ENCODE results near the gene PNLIPRP2.

PNLIPRP2 gene

DNA sequence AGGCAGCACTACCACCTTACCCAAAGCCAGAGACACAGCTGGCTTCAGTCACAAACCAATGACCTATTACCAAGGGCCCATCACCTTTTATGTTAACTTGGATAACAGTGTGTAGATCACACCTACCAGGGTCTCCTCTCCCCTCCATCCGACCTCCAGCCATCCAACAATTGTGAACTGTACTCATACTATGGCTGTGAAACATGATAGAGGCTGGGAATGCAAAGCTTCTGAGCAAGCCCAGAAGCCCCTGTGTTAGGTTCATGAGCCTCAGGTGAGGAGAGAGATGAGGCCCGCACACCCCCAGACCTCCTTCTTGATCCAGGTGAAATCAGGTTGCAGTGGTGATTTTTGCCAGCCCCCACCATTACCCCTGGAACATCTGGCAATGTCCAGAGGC, 47.7 kb downstream of the PNLIPRP2 start (continued):
- TF ChIP-seq ZNF335 (tag by site-specific recombination; conservative IDR thresholded peaks at IDR 0.05) (no peak), ZNF791 (tag by site-specific recombination; IDR thresholded peaks at IDR 0.05) (no peak), ZNF843 (tag by site-specific recombination; IDR thresholded peaks at IDR 0.05) (no peak)
- TF ChIP-seq, protein P1, sequence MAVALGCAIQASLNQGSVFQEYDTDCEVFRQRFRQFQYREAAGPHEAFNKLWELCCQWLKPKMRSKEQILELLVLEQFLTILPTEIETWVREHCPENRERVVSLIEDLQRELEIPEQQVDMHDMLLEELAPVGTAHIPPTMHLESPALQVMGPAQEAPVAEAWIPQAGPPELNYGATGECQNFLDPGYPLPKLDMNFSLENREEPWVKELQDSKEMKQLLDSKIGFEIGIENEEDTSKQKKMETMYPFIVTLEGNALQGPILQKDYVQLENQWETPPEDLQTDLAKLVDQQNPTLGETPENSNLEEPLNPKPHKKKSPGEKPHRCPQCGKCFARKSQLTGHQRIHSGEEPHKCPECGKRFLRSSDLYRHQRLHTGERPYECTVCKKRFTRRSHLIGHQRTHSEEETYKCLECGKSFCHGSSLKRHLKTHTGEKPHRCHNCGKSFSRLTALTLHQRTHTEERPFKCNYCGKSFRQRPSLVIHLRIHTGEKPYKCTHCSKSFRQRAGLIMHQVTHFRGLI (tag by site-specific recombination; IDR thresholded peaks at IDR 0.05) = no peak

- Histone ChIP-seq H3K36me3 (ENCODE audit: control insufficient read depth in 2 of 2, insufficient read depth in 1 of 2, low read length in 2 of 2) (peaks cover 0 to 38% of the 10 kb centered on the region in 2 experiments; a peak in 1 of 3 replicates), H3K4me1 (ENCODE audit: control insufficient read depth, insufficient read depth, low read length) (peaks cover 3% of the 10 kb centered on the region; the same call in 1 of the 2 replicates), H3K9me3 (ENCODE audit: control insufficient read depth, insufficient read depth, low read depth, low read length) (no peaks in the 10 kb centered on the region), H3K27ac (ENCODE audit: extremely low read depth, low read depth, low read length) (no peak overlapping the region), H3K4me3 (ENCODE audit: low read depth, low read length) (no peak overlapping the region)
- TF ChIP-seq ZBTB17 (tag by site-specific recombination; IDR thresholded peaks at IDR 0.05) (no peak), ZNF544 (tag by site-specific recombination; IDR thresholded peaks at IDR 0.05) (no peak), ZNF837 (tag by site-specific recombination; IDR thresholded peaks at IDR 0.05) (no peak), ZBTB48 (tag by site-specific recombination; IDR thresholded peaks at IDR 0.05) (no peak), MZF1 (tag by site-specific recombination; IDR thresholded peaks at IDR 0.05; ENCODE audit: borderline replicate concordance) (no peak), ZNF248 (tag by site-specific recombination; IDR thresholded peaks at IDR 0.05) (no peak), ZNF423 (tag by site-specific recombination; IDR thresholded peaks at IDR 0.05) (no peak)
- ChIA-PET POLR2A (no interaction called here), CTCF (interaction anchor here (0.6 kb wide), 1 partner anchor 32 kb away, joined by 4 read pairs; no protein-coding TSS in a partner anchor)
Measured at GRCh38 chr10:116669080-116669479, 48.3 kb downstream of the PNLIPRP2 start.

- H3K27ac ChIP-seq (ENCODE audit: extremely low read depth, low read depth, low read length) = no peak overlapping the region
- TF ChIP-seq ZNF24 (tag by site-specific recombination; IDR thresholded peaks at IDR 0.05) (no peak), ZNF223 (tag by site-specific recombination; IDR thresholded peaks at IDR 0.05) (no peak), ZSCAN30 (tag by site-specific recombination; IDR thresholded peaks at IDR 0.05) (no peak), ZNF311 (tag by site-specific recombination; IDR thresholded peaks at IDR 0.05; ENCODE audit: borderline replicate concordance) (no peak), ZNF623 (tag by site-specific recombination; IDR thresholded peaks at IDR 0.05) (no peak), ZBTB1 (tag by site-specific recombination; IDR thresholded peaks at IDR 0.05) (no peak), KLF10 (tag by site-specific recombination; IDR thresholded peaks at IDR 0.05) (no peak), ZFHX2 (tag by site-specific recombination; conservative IDR thresholded peaks at IDR 0.05) (no peak), ZNF488 (tag by site-specific recombination; IDR thresholded peaks at IDR 0.05) (no peak), ZNF501 (tag by site-specific recombination; IDR thresholded peaks at IDR 0.05) (no peak), TCF7L2 (IDR thresholded peaks at IDR 0.05; ENCODE audit: borderline replicate concordance, low read depth, low read length) (no peak), ZFP3 (tag by site-specific recombination; IDR thresholded peaks at IDR 0.05; ENCODE audit: low read depth) (no peak), ZNF202 (tag by site-specific recombination; IDR thresholded peaks at IDR 0.05; ENCODE audit: borderline replicate concordance) (no peak)
- TF ChIP-seq, protein P2, sequence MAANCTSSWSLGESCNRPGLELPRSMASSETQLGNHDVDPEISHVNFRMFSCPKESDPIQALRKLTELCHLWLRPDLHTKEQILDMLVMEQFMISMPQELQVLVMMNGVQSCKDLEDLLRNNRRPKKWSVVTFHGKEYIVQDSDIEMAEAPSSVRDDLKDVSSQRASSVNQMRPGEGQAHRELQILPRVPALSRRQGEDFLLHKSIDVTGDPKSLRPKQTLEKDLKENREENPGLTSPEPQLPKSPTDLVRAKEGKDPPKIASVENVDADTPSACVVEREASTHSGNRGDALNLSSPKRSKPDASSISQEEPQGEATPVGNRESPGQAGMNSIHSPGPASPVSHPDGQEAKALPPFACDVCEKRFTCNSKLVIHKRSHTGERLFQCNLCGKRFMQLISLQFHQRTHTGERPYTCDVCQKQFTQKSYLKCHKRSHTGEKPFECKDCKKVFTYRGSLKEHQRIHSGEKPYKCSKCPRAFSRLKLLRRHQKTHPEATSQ (tag by site-specific recombination; IDR thresholded peaks at IDR 0.05) = no peak
- TF ChIP-seq, protein P3, sequence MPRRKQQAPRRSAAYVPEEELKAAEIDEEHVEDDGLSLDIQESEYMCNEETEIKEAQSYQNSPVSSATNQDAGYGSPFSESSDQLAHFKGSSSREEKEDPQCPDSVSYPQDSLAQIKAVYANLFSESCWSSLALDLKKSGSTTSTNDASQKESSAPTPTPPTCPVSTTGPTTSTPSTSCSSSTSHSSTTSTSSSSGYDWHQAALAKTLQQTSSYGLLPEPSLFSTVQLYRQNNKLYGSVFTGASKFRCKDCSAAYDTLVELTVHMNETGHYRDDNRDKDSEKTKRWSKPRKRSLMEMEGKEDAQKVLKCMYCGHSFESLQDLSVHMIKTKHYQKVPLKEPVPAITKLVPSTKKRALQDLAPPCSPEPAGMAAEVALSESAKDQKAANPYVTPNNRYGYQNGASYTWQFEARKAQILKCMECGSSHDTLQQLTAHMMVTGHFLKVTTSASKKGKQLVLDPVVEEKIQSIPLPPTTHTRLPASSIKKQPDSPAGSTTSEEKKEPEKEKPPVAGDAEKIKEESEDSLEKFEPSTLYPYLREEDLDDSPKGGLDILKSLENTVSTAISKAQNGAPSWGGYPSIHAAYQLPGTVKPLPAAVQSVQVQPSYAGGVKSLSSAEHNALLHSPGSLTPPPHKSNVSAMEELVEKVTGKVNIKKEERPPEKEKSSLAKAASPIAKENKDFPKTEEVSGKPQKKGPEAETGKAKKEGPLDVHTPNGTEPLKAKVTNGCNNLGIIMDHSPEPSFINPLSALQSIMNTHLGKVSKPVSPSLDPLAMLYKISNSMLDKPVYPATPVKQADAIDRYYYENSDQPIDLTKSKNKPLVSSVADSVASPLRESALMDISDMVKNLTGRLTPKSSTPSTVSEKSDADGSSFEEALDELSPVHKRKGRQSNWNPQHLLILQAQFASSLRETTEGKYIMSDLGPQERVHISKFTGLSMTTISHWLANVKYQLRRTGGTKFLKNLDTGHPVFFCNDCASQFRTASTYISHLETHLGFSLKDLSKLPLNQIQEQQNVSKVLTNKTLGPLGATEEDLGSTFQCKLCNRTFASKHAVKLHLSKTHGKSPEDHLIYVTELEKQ (tag by site-specific recombination; IDR thresholded peaks at IDR 0.05; ENCODE audit: borderline replicate concordance) = no peak
- H3K36me3 ChIP-seq (ENCODE audit: control insufficient read depth in 2 of 2, insufficient read depth in 1 of 2, low read length in 2 of 2) = peaks cover 0 to 38% of the 10 kb centered on the region in 2 experiments; a peak in 1 of 3 replicates
- H3K4me3 ChIP-seq (ENCODE audit: low read depth, low read length) = peak overlapping the region; percentile 32
- H3K4me1 ChIP-seq (ENCODE audit: control insufficient read depth, insufficient read depth, low read length) = peaks cover 3% of the 10 kb centered on the region; the same call in 1 of the 2 replicates
- ChIA-PET CTCF (interaction anchor here (0.8 to 3.5 kb wide), 3 partner anchors 12 to 498 kb away, joined by 5 to 18 read pairs (median 5); no protein-coding TSS in a partner anchor), POLR2A (no interaction called here)
- H3K9me3 ChIP-seq (ENCODE audit: control insufficient read depth, insufficient read depth, low read depth, low read length) = no peaks in the 10 kb centered on the region
Measured at GRCh38 chr10:116669832-116670644, 49.3 kb downstream of the PNLIPRP2 start.

All from HEK293 (cell line).